ENCODE measurements around the gene PPIE.

GRCh38 chr1:39782103-39782502 lies 43.4 kb downstream of the PPIE start:
- TF ChIP-seq CTCF (IDR thresholded peaks at IDR 0.05; ENCODE audit: low read length): no peak
- no peak for TF ChIP-seq EZH2 (optimal IDR thresholded peaks at IDR 0.05; ENCODE audit: low read depth, low read length)
- no peak for TF ChIP-seq EZH2phosphoT487 (IDR thresholded peaks at IDR 0.05; ENCODE audit: low read length)

All from MM.1S (cell line).